ENCODE results near the gene PKDCC.

The PKDCC gene

GRCh38 chr2:42089340-42089925 lies 41.6 kb downstream of the PKDCC start:
- Histone ChIP-seq H3K27ac (no peak overlapping the region), H3K27me3 (replicated peaks) (no peaks in the 10 kb centered on the region), H3K4me3 (ENCODE audit: low read depth, low read length) (no peak overlapping the region), H3K36me3 (replicated peaks) (no peaks in the 10 kb centered on the region)
- TF ChIP-seq, protein P1, sequence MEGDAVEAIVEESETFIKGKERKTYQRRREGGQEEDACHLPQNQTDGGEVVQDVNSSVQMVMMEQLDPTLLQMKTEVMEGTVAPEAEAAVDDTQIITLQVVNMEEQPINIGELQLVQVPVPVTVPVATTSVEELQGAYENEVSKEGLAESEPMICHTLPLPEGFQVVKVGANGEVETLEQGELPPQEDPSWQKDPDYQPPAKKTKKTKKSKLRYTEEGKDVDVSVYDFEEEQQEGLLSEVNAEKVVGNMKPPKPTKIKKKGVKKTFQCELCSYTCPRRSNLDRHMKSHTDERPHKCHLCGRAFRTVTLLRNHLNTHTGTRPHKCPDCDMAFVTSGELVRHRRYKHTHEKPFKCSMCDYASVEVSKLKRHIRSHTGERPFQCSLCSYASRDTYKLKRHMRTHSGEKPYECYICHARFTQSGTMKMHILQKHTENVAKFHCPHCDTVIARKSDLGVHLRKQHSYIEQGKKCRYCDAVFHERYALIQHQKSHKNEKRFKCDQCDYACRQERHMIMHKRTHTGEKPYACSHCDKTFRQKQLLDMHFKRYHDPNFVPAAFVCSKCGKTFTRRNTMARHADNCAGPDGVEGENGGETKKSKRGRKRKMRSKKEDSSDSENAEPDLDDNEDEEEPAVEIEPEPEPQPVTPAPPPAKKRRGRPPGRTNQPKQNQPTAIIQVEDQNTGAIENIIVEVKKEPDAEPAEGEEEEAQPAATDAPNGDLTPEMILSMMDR (IDR thresholded peaks at IDR 0.05; ENCODE audit: low read depth, low read length, missing control alignments): peak; percentile 83
- peak; percentile 43 for DNase-seq
- in situ Hi-C loops (cut with HindIII; ENCODE audit: low pct_ligation_motif_present, low sequenced_read_pairs): loop anchor here (25.0 kb wide), 1 partner anchor 227 kb away; no protein-coding TSS in a partner anchor

DNA sequence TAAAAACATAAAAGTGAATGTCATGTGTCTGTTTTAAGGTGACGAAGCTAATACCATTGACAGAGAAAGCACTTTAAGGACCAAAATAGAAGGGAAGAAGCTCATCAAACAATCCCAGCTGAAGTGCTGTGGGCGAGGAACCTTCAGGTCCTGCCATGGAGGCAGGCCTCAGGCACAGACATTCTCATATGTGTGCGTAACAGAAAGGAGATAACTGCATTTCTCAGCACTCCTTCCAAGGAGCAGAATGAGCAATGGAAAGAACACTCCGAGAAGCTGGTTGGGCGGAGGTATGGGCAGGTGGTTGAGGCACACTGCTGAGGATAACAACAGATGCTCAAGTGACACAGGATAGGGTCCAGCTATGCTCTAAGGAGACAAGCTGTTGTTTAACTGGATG lies 42.4 kb downstream of the PKDCC start:
- Histone ChIP-seq H3K4me3 (ENCODE audit: low read depth, low read length) (no peak overlapping the region), H3K27ac (no peak overlapping the region), H3K27me3 (replicated peaks) (no peaks in the 10 kb centered on the region), H3K36me3 (replicated peaks) (no peaks in the 10 kb centered on the region)
- in situ Hi-C loops (cut with HindIII; ENCODE audit: low pct_ligation_motif_present, low sequenced_read_pairs): loop anchor here (25.0 kb wide), 1 partner anchor 228 kb away; no protein-coding TSS in a partner anchor
- no peak for DNase-seq
- TF ChIP-seq, protein P1 (IDR thresholded peaks at IDR 0.05; ENCODE audit: low read depth, low read length, missing control alignments): no peak

DNA sequence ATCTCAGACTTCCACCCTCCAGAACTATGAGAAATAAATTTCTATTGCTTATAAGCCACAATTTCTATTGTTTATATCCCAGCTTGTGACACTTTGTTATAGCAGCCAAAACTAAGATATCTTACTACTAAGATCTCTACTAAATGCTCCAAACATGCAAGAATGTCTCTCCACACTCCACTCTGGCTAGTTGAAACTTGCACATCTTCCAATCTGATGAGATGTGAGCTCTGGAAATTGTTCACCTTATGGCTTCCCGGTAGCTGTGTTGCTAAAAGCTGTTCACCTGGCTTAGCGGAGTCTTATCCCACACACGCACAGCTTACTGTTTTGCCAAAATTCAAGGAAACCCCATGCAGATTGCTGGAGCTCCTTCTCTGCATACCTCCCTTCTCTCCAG lies 43.9 kb downstream of the PKDCC start:
- no peak overlapping the region for H3K27ac ChIP-seq
- no peak for DNase-seq
- H3K27me3 ChIP-seq (replicated peaks): no peaks in the 10 kb centered on the region
- H3K36me3 ChIP-seq (replicated peaks): no peaks in the 10 kb centered on the region
- in situ Hi-C loops (cut with HindIII; ENCODE audit: low pct_ligation_motif_present, low sequenced_read_pairs): loop anchor here (25.0 kb wide), 1 partner anchor 229 kb away; no protein-coding TSS in a partner anchor
- no peak overlapping the region for H3K4me3 ChIP-seq (ENCODE audit: low read depth, low read length)
- TF ChIP-seq, protein P1 (IDR thresholded peaks at IDR 0.05; ENCODE audit: low read depth, low read length, missing control alignments): no peak

DNA sequence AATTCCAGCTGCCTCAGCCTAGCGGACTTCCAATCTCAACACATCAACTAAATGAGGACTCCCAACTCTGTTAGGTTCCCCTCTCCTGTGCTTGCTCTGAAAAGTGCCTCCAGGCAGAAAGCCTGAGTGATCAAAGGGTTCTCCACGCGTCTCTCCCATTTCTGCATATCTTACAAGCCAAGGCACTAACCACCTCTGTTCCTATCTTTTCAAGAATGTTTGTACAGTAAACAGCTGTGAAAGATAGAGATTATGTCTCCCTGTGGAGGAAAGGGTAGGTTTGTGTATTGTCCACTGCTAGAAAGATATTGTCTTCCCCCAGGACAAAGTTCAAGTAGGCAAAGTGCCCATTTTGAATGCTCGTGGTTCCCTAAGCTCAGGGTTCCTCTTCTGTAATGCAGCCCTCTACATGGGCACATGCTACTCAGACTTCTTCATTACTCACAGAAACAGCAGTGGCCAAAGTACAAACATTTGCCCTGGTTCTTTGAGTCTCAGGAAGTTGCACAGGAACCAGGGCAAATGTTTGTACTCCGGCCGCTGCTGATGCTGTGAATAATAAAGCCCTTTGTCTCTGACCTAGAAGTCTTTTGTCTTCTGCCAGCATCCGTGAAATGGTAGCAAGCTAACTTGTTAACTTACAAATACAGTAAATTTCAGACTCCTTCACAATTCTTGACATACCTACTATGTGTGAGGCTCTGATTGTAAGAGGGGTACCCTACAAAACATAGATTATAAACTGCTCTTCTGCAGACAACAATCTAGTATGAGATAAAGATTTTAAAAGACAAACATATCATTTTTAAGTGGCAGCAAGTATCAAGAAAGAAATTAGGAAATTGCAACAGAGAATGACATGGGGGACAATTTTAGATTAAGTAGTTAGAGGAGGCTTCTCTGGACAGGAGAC lies 44.5 kb downstream of the PKDCC start:
- no peaks in the 10 kb centered on the region for H3K36me3 ChIP-seq (replicated peaks)
- no peak overlapping the region for H3K4me3 ChIP-seq (ENCODE audit: low read depth, low read length)
- no peaks in the 10 kb centered on the region for H3K27me3 ChIP-seq (replicated peaks)
- TF ChIP-seq, protein P1 (IDR thresholded peaks at IDR 0.05; ENCODE audit: low read depth, low read length, missing control alignments): no peak
- DNase-seq: no peak
- no peak overlapping the region for H3K27ac ChIP-seq
- in situ Hi-C loops (cut with HindIII; ENCODE audit: low pct_ligation_motif_present, low sequenced_read_pairs): loop anchor here (25.0 kb wide), 1 partner anchor 230 kb away; no protein-coding TSS in a partner anchor

GRCh38 chr2:42094114-42094513 lies 46.3 kb downstream of the PKDCC start:
- Histone ChIP-seq H3K27ac (no peak overlapping the region), H3K27me3 (replicated peaks) (no peaks in the 10 kb centered on the region), H3K36me3 (replicated peaks) (no peaks in the 10 kb centered on the region), H3K4me3 (ENCODE audit: low read depth, low read length) (no peak overlapping the region)
- DNase-seq: no peak
- in situ Hi-C loops (cut with HindIII; ENCODE audit: low pct_ligation_motif_present, low sequenced_read_pairs): loop anchor here (25.0 kb wide), 1 partner anchor 232 kb away; no protein-coding TSS in a partner anchor
- TF ChIP-seq, protein P1 (IDR thresholded peaks at IDR 0.05; ENCODE audit: low read depth, low read length, missing control alignments): no peak

Measured in brain microvascular endothelial cell (primary cell).